ENCODE data around the gene KIAA1328.
A peak's percentile ranks its signal among the peaks of the same experiment; 100 is the strongest.
"Not testable (repeated sequence)": the region's sequence is repeated elsewhere in the genome, so short reads cannot be mapped to it uniquely, and the experiment has no call there.

KIAA1328 gene

DNA sequence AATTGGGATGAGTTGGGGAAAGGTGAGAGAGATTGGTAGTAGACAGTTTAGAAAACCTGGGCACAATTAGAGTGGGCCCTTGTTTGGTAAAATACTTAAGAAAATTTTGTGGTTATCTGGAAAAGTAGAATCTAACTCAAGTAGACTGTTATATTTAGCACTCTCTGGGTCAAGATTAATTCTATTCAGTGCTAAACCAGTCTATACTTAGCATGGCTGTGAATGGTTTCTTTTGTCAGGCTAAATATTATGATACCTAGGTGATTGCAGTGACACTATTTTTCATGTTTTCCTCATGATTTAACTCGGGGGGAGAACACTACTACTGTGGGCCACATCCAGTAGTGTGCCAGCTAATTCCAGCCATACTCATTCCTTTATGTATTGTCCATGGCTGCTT, 58.9 kb downstream of the KIAA1328 start:
- DNase-seq (ENCODE audit: low spot score) = no peak

DNA sequence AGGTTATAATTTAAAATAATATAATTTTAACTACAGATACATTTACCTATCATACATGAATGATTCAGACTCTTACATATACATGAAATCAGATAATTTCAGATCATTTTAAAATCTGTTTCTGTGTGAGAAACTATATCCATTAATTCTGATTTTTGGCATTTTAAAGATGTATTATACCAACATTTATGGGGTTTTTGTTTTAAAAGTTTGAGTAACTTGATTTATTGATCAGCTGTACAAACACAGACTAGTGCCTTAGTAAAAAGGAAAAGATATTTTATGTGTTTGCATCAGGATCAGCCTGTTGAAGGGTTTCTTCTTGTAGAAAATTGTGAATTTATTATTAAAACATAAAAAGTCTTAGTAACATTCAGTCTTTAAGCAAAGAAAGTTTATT, 59.9 kb downstream of the KIAA1328 start:
- DNase-seq (ENCODE audit: low spot score) = no peak

DNA sequence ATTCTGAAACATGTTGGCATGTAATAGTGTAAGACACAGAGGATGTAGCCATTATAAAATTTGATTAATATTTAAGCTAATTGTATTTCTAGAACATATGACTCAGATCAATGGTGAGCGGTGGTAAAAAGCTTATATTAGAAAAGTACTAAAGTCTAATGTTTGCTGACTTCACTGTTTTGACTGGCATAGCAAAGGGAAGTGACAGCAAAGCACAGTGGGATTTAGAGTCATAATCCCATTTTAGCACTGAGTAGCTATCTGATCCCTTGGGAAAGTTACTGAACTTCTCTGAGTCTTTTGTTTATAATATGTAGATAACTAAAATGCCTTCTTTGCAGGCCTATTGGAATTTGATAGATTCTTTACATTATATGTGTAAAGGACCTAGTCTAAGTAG, 60.4 kb downstream of the KIAA1328 start:
- no peak for DNase-seq (ENCODE audit: low spot score)

DNA sequence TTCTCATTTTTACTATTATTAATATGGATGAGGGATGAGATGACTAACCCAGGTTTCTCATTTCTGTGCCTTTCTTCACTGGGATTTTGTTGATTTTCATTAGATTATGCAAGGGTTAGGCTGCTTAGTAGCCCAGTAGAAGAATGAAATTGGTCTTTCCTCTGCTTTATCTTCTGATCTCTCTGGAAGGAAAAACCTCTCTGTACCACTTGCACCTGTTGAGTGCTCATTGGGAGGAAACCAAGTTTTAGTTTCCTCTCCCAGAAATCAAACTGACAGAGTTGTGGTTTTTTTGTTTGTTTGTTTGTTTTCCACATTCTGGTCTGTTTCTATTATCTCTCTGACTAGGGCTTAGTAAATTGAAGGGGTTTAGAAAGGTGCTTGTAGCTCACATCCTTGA, 60.8 kb downstream of the KIAA1328 start:
- DNase-seq (ENCODE audit: low spot score) = no peak

DNA sequence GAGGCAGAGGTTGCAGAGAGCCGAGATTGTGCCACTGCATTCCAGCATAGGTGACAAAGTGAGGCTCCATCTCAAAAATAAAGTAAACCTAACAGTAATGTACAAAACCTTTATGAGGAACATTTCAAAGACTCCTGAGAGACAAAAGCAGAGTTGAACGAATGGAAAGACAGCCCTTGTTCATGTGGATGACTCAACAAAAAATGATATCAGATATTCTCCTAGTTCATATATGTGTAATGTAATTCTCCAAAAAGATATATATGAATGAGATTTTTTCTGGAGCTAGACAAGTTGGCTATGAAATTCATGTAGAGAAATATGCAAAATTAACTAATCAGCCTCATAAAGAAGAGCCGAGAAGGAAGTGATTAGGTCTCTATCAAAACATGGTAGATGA, 61.7 kb downstream of the KIAA1328 start:
- no peak for DNase-seq (ENCODE audit: low spot score)

DNA sequence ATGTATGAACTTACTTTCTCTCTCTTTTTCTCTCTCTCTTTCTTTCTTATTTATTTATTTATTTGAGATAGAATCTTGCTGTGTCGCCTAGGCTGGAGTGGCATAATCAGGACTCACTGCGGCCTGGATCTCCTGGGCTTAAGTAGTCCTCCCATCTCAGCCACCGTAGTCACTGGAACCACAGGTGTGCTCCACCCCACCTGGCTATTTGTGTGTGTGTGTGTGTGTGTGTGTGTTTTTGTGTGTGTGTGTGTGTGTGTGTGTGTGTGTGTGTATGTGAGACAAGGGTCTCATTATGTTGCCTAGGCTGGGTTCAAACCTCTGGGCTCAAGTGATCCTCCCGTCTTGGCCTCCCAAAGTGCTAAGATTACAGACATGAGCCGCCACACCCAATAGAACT, 64.3 kb downstream of the KIAA1328 start:
- DNase-seq (ENCODE audit: low spot score) = no peak

DNA sequence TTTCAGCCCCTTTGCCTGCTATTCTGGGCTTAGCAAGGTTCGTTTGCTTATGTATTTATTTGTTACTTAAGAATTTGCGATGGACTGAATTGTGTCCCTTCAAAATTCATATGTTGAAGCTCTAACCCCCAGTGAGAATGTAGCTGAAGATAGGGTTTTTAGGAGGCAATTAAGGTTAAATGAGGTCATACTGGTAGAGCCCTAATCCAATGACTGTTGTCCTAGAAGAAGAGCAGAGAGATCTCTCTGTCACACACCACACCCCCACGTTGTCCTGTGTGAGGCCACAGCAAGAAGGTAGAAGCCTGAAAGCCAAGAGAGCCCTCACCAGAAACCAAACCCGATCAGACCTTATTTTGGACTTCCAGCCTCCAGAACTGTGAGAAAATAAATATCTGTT, 66.7 kb downstream of the KIAA1328 start:
- DNase-seq (ENCODE audit: low spot score) = no peak

DNA sequence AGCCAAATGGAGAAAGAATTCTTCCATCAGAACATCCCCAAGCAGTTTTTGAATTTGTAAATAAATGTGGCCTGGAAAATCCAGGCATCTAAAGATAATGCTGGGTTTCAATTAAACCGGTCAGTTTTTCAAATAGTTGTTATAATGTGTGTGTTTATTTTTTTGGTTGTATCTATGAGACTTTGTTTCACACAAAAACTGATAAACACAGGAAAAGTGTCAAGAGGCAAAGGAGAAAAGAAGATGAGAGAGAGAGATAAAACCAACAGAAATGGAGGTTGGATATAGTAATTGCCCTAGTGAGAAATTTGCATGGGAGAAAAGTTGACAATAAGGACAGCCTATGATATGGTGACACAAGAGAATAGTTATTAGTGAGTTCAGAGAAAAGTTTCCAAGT, 68.3 kb downstream of the KIAA1328 start:
- DNase-seq (ENCODE audit: low spot score) = no peak

DNA sequence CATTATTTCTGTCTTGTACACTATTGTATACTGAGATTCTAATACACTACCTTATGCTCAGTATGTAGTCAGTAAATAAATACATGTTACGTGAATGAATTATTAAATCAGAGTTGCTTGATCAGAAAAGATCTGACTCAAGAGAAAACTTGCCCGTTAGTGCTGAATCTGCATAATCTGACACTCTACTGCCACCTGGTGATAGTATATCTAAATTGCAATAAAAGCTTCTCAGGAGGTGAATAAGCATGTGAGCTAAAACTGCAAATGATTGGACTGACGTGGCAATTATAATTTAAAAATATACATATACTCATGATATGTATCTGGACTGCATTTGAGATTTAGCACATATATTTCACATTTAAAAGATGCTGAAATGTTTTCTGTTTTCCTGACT, 70.4 kb downstream of the KIAA1328 start:
- peak; percentile 5 for DNase-seq (ENCODE audit: low spot score)

DNA sequence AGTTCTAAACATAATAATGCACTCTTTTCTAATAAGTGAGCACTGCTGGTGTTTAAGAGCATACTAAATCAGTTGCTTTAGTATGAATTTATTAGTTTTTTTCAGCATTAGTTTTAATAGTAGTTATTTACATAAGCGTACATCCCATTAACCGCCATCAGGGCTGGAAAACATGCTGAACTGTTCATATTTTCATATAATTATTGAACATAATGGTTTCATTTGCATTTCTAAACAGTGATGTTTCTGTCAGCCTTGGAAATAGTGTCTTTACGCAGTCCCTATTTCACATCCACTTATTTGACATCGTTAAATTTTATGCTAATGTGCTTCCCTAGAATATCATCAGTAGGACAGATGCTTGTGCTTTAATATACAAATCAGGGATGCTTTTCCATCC, 71.5 kb downstream of the KIAA1328 start:
- DNase-seq (ENCODE audit: low spot score) = no peak

DNA sequence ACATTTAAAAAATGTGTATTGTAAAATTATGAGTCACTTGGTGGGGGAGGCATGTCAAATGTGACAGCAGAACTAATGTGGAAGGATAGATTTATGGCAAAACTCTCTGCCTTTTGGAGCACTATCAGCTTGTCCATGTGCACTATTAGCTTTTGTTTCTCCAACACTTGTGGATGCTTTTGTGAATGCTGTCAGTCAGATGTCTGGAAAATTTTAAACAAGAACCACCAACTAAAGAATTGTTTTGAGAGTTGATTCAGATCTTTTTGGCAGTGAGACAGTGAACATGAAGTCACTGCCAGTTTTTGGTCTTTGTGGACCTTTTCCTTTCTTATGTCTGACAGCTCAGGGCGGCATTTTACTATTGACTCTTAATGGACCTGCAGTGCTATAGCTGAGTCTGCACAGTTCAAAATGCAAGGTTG, 72.4 kb downstream of the KIAA1328 start:
- no peak for DNase-seq (ENCODE audit: low spot score)

DNA sequence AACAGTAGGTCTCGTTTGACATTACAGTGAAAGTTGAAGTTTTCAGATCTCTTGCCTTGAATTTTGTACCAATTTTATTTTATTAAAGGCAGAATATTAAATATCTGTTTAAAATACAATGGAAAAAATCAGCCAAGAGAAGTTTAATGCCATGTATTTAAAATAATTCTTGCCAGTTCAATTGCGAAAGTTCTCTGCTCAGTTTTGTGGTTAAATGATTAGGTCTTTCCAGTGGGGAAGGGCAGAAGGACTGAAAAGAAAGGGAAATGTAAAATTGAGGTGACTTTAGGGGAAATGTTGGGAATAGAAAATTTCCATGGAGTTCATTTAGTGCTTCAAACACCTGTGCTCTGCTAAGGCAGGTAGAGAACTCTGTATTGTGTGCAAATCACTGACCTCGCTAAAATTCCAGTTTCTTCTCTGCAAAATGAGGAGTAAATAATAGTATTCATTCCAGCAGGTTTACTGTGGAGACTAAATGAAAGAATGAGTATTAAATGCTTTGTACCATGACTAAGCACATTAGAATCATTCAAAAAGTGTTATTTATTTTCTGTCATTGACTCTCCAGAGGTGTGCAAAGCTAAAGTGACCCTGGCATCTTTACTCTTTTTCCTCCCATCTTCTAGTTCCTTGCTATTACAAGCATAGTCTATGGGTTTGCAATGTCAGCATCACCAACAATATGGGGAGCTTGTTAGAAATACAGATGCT, 74.4 kb downstream of the KIAA1328 start:
- no peak for DNase-seq (ENCODE audit: low spot score)

DNA sequence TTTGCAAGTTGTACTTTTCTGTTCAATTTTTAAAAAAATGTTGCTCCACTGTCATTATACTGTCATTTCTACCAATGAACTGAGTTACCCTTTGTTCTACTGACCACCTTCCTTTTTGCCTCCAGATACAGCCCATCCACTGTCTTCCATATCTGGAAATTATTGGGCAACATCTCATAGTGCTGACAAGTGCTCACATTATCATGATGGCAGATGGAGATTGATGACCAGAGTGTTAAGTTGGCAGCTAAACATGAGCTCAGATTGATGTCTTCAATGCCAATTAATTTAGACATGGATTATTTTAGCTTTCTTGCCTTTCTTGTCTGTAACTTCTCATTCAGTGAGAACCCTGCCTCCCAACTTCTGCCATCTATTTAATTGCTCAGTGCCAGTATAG, 76.6 kb downstream of the KIAA1328 start:
- no peak for DNase-seq (ENCODE audit: low spot score)

DNA sequence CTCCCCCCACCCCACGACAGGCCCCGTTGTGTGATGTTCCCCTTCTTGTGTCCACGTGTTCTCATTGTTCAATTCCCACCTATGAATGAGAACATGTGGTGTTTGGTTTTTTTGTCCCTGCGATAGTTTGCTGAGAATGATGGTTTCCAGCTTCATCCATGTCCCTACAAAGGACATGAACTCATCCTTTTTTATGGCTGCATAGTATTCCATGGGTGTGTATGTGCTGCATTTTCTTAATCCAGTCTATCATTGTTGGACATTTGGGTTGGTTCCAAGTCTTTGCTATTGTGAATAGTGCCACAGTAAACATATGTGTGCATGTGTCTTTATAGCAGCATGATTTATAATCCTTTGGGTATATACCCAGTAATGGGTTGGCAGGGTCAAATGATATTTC, 80.4 kb downstream of the KIAA1328 start:
- not testable (repeated sequence) for DNase-seq (ENCODE audit: low spot score)

DNA sequence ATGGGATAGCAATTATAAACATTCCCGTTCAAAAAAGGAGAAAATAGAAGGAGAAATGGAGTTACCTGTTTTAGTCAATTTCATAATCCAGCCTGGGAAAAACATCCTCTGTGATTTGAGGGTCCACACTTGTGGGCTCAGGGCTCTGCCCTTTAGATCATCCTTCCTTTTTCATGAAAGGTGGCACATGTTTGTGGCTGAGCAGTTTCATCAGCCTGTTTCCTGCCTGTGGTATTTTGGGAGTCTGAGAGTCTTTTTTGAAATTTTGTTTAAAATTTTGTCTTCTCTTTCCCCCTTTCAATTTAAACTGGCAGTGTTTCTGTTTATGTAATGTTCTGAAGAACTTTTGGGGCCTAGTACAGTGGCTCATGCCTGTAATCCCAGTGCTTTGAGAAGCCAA, 84.0 kb downstream of the KIAA1328 start:
- no peak for DNase-seq (ENCODE audit: low spot score)

DNA sequence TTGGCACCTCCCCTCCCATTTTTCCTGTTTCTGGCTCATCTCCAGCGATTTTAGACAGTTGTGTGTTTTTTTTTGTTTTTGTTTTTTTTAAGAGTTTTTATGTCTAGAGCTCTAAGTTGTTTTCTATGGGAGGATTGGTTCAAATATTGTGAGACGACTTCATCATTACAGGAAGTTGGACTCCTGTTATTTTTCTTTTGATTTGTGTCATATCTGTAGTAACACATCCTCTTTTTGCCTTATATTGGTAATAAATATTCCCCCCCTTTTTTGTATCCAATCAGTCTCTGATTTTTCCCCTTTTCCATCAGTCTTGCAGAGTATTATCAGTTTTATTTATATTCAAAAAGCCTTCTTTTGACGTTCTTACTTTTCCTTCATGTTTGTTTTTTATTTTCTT, 89.0 kb downstream of the KIAA1328 start:
- no peak for DNase-seq (ENCODE audit: low spot score)

DNA sequence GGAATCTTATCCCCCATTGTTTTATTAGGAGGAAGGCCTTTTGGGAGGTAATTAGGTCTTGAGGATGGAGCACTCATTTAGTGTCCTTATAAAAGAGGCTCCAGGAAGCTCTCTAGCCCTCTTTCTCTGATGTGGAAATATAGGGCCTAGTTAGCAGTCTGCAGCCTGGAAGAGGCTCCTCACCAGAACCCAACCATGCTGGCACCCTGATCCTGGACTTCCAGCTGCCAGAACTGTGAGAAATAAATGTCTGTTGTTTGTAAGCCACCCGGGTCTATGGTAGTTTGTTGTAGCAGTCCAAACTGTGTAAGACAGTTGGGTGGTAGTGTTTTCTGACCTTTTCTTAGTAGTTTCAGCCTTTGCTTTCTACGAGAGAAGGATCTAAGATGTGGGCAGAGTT, 100.7 kb downstream of the KIAA1328 start:
- DNase-seq (ENCODE audit: low spot score) = no peak

DNA sequence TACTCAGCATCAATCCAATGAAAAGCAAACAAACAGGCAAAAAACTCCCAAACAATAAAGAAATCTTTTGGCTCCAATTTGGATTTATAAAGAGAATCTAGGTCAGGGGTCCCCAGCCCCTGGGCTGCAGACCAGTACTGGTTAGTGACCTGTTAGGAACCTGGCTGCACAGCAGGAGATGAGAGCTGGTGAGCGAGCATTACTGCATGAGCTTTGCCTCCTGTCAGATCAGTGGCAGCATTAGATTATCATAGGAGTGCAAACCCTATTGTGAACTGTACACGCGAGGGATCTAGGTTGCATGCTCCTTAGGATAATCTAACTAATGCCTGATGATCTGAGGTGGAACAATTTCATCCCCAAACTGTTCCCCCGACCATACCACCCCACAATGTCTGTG, 102.2 kb downstream of the KIAA1328 start:
- no peak for DNase-seq (ENCODE audit: low spot score)

DNA sequence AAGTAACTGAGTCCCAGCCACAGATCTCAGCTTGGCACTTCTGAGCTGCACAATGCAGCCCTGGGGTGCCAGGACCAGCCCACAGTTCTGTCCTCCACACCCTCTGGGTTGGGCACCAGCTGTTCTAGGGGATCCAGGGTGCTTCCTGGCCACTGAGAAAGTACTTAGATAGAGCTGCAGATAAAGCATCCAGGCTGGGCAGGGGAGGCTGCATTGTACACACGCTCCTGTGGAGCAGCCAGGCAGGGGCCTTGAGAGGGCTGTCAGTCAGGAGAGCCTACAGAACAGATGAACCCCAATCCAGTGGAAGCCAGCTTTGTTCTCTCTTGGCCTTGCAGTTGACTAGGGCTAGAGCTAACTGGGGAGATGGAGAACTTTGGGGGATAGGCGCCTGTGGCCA, 104.6 kb downstream of the KIAA1328 start:
- DNase-seq (ENCODE audit: low spot score) = no peak

DNA sequence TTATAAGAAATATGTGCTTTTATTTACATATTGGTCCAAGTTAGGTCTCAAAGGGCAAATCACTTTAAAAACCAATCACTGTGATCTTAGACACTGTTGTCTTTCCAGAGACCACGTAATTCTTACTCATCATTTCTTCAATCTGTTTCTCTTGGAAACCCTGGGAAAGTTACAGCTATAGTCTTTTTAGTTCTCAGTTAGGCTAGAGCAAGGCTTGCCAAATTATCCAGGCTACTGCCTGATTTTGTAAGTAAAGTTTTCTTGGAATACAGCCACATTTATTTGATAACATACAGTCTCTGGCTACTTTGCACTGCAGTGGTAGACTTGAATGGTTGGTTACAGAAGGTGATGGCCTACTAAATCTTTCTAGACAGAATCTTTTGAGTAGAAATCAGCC, 106.0 kb downstream of the KIAA1328 start:
- DNase-seq (ENCODE audit: low spot score) = no peak

DNA sequence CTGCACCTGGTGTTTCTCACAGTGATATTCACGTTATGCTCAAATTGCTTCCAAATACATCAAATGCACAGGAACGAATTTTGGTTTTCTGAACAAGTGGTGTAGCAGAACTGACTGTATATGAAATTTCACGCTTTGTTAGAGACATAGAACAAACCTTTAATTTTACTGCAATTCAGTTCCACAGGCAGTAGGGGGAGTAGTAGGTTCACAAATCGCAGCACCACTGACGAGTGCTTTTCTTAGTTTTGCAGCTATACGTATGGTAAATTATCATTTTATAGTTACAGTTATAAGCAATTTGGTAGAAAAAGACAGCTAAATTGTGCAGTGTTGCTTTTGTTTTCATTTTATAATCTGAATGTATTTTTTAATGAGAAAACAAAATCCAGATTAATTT, 113.3 kb downstream of the KIAA1328 start:
- DNase-seq (ENCODE audit: low spot score) = no peak

DNA sequence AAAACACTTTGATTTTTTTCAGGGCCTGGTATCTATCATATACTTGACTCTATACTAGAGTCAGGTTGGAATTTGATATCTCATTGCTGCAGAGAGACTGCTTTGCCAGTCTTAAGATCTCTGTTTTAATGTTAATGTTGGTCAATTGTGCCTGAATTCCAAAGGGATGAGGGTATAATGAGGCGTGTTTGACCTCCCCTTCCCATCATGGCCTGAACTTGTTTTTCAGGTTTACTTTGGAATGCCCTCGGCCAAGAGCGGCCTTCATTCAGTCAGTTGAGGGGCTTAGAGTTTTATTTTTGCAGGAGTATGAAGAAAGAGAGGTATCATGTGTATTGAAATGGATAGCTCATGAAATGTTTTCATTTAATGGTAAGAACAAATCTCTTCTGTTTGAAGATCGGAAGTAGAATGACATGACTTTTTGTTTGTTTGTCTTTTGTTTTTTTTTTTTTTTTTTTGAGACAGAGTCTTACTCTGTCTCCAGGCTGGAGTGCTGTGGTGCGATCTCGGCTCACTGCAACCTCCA, 119.0 kb downstream of the KIAA1328 start:
- DNase-seq (ENCODE audit: low spot score) = no peak

DNA sequence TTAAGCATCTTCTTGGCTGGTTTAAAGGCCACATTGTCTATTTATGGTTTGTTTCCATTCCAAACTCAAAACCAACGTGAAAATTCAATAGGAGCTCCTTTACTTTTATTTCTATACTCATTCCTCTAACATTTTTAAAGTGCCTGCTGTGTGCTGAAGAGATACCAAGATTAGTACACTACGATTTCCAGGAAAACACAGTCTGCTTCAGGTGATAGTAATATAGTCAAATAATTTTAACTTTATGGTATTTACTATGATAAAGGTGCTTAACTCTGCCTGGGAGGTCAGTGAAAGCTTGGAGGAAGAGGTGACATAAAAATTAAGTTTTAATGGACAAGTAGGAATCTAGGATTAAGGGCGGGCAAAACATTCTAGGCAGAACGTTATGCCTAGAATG, 121.4 kb downstream of the KIAA1328 start:
- no peak for DNase-seq (ENCODE audit: low spot score)

DNA sequence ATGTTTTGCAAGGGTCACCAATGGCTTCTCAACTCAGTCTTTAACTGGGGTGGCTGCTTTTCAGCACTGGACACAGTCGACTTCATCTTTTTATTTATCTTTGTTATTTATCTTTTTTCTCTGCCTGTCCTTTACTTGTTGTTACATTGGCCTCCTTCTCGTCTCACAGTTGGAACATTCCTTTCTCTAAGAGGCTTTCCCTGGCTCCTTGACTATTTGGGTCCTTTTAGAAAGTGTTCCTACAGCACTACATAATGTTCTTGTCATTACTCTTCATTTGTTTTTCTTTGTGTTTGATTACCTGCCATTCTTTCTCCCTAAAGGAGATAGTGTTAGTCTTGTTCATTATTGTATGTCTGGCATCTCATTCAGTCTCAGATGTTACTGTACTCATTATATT, 122.0 kb downstream of the KIAA1328 start:
- DNase-seq (ENCODE audit: low spot score) = no peak

All from HuH-7.5 (cell line).